ENCODE measurements around the gene CACNA1G.

- TF ChIP-seq CTCF (IDR thresholded peaks at IDR 0.05) (no peak), POLR2A (IDR thresholded peaks at IDR 0.05) (no peak)
Measured at GRCh38 chr17:50582741-50583140, 22.2 kb downstream of the CACNA1G start.

Measured in esophagus squamous epithelium (tissue), 4 donors.